GM12875 (cell line): ENCODE results near the gene MXRA7.

Source experiments
- H3K4me3 ChIP-seq: one replicate; pipeline ENCODE4 v1.5.1; 2011; ENCODE audit warnings: low read depth, low read length, control low read depth
- CTCF ChIP-seq: IDR thresholded peaks from 2 replicates; pipeline ENCODE4 v1.5.1; 2011; ENCODE audit warnings: low read depth, mild to moderate bottlenecking, control low read depth, inconsistent platforms, low read length, moderate library complexity, borderline replicate concordance; ENCODE audit not compliant: insufficient read depth

MXRA7 gene

GRCh38 chr17:76670020-76670717 lies 40.6 kb downstream of the MXRA7 start:
- H3K4me3 ChIP-seq = no peak overlapping the region
- TF ChIP-seq CTCF = no peak

DNA sequence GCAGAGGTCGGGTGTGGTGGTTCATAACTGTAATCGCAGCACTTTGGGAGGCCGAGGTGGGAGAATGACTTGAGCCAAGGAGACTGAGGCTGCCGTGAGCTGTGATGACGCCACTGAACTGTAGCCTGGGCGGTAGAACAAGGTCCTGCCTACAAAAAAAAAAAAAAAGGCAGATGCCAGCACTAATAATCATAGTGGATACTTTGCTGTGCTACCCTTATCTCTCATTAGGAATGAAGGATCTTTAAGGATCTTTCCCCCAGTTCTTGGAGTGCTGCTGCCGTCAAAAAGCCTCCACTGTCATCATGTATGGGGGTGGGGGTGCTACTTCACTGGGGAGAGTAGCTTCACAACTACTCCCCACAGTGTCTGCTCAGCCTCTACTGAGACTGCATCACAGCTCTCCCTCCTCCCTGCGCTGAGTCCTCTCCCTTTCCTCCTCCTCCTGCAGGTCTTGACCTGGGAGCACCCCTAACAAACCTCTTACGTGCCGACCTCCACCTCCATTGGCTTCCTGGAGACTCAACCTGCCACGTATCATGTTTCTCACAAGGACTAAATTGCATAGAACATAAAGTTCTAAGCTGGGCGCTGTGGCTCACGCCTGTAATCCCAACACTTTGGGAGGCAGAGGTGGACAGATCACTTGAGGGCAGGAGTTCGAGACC lies 42.8 kb downstream of the MXRA7 start:
- H3K4me3 ChIP-seq = no peak overlapping the region
- TF ChIP-seq CTCF = no peak

- no peak for TF ChIP-seq CTCF
- H3K4me3 ChIP-seq = no peak overlapping the region
Measured at GRCh38 chr17:76667491-76667755, 43.3 kb downstream of the MXRA7 start.

DNA sequence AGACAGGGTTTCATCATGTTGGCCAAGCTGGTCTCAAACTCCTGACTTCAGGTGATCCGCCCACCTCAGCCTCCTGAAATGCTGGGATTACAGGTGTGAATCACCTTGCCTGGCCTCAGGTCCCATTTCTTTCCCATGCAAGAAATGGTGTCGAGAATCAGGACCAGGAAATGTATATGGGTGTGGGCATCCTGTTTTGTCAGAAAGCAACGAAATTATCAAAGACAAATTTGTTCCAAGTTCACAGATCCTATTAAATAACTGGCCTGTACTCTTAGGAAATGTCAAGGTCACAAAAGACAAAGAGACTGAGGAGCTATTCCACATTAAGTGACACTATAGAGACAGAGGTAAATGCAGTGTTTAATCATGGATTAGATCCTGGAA lies 50.1 kb downstream of the MXRA7 start:
- no peak overlapping the region for H3K4me3 ChIP-seq
- no peak for TF ChIP-seq CTCF

DNA sequence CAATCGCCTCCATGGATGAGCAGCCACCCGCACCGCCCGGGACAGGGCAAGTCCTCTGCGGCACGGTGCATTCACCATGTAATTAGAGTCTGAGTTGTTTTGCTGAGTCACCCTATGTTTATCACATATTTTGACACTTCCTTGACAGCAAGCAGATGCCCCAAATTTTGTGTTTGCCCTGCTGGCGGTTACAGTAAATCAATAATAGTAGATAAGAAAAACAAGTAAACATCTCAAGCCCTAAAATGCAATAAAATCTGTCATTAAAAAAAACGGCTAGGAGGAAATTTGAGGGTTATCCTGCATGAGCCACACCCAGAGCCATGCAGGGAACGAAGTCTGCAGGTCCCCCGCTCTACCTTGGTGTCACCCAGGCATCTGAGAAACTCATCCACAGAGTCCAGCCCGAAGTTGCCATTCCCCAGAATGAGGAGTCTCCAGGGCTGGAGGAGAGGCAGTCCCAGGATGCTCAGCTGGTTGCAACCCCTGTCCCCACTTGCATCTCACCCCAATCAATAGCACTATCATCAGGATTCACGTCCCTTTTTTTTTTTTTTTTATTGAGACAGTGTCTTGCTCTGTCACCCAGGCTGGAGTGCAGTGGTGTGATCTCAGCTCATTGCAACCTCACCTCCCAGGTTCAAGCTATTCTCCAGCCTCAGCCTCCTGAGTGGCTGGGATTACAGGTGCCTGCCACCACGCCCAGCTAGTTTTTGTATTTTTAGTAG lies 50.7 kb downstream of the MXRA7 start:
- no peak overlapping the region for H3K4me3 ChIP-seq
- no peak for TF ChIP-seq CTCF

DNA sequence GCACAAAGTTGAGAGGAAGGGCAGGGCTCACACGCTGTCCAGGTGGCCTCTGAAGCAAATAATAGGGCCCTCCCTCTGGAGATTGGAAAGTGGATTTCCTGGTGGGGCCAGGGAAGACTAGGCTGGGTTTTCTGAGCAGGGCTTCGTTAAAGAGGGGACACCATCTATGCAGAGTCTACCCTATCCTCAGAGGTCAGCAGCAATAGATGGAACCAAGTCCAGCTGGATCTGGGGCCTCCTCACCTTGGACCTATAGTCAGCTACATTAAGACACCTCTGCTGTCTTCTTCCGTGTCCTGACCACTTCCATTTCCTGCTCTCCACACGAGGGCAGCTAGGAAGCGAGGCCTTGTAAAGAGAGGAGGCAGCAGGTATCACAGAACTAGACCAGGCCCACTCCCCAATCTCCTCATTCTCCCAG lies 52.5 kb downstream of the MXRA7 start:
- H3K4me3 ChIP-seq = no peak overlapping the region
- TF ChIP-seq CTCF = no peak
